Kidney capillary endothelial cell (primary cell): ENCODE measurements around the gene SQOR.

ENCODE experiments used
- DNase-seq: peaks from one replicate; pipeline ENCODE4 v3.0.0-alpha.2; 2018; ENCODE audit warnings: low spot score

SQOR gene

GRCh38 chr15:45634432-45635190 is at the start of gene SQOR:
Gene SQOR (plus strand): TSS chr15:45635029. CDS start chr15:45658924, 23,895 bp downstream.
- peak; percentile 50 for DNase-seq

- DNase-seq, result no peak
Measured at GRCh38 chr15:45585069-45585791, 49.6 kb upstream of the SQOR start.

- DNase-seq, result no peak
Measured at GRCh38 chr15:45586125-45586524, 48.7 kb upstream of the SQOR start.

- DNase-seq, result no peak
Measured at GRCh38 chr15:45586601-45587094, 48.2 kb upstream of the SQOR start.

DNA sequence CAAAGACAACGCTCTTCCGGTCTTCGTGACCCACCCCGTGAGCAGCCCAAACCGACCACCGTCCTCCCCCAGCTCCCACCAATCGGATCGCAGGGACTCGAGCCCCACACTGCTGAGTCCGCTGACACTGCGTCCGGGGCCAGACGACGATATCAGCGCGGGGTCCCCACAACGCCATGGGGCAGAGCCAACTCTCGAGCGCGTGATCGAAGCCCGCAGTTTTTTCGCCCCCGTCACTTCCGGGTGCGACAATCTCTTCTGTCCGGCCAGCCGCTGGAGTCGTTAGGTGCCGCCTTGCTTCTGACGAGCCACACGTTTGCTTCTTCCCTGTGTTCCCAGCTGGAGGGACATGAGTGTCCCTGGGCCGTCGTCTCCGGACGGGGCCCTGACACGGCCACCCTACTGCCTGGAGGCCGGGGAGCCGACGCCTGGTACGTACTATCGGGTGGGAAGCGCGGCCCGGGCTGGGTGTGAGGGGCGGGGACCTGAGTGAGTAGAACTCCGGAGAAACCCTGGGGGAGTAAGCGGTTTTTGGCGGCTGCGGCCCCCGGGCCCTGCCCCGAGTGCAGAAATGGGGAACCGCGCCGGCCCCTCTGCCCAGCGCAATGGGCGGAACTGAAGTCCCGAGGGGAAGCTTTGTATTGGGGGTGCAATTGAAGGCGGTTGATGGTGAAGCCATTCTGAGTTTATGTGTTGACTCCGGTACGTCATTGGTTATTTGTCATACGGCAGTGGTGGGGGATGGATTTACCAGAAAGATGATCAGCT is 47.5 kb upstream of the SQOR start, which contains the start of gene BLOC1S6:
TSS of gene BLOC1S6 (plus strand) at position 285 of the 768 bp plus-strand sequence. CDS start at position 350, 65 bp downstream.
- DNase-seq, result peak; percentile 84

GRCh38 chr15:45587863-45588170 is 47.0 kb upstream of the SQOR start:
- DNase-seq, result no peak

DNA sequence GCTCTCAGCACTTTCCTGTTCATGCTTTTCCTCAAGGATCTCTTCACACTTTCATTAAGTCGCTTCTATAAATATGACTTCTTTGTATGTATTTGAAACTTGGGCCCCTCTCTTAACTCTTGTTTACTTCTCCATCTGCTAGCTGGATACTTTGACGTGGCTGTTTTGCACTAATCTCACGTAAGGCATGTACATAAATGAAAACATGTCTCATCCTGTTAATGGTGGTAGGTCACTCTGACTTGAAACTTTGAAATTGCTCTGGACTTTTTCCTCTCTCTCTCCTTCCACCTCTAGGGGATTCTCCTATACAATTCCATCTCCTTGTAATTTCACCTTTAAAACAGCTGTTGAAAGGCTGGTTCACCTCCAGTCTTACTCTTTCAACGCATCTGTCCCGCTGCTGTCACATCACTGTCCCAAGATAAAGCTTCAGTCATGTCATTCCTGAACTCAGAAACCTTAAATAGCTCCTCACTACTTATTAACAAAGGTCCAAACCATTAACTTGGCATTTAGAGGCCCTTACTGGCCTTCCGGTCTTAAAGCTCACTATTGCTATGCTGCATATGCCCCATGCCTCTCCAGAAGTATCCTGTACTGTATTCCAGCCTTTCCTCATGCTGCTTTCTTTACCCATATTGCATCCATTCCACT is 46.5 kb upstream of the SQOR start:
- no peak for DNase-seq

DNA sequence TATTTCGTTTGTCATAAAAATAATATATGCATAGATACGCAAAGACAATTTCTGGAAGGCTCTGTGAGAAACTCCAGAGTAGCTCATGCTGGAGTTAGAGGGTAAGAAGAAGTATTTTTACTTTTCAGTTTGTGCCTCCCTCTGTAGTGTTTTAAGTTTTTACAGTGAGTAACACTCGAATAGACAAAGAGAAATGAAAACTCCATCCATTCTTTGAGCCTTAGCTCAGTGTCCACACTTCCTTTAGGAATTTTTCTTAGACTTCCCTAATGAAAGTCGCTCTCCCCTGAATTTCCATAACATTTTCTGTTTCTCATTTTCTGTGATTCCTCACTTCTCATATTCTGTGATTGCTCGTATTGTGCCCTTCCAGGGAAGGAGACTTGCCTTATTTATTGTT is 45.6 kb upstream of the SQOR start:
- no peak for DNase-seq

DNA sequence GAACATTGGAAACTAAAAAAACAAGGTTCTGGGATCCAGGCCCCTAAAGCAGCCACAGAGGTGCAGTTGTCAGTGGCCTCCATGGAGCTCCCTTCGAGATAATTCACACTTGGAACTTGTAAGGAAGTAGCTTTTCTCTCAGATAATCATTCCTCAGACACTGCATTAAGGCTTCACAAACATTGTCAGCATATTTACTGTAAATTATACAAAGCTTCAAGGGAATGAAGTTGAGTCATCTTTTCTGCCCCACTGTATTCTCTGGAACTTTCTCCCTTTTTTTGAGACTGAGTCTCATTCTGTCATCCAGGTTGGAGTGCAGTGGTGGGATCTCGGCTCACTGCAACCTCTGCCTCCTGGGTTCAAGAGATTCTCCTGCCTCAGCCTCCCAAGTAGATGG is 40.5 kb upstream of the SQOR start:
- no peak for DNase-seq

DNA sequence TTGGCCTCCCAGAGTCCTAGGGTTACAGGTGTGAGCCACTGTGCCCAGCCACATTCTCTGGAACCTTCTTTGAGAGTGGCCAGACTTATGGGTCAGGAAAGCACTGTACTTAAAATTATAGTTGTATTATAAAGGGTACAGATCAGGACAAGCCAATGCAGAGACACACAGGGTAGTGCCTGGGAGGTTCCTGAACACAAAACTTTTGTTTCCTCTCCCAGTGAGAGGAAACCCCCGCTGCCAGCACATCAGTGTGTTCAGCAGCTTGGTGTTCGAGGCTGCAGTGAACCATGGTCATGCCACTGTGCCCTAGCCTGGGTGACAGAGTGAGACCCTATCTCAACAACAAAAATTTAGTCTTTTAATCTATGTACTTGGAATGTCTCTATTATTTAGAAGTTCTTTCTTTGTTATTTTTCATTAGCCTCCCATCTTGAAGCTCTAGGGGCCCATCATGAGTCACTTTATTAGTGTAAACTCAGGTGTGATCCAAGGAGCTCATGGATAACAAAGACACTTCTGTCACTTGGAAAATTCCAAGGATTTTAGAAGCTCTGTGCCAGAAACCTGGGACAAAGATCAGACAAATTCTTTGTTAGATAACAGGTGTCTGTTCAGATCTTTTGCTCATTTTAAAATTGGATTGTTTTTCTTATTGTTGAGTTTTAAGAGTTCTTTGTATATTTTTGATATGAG is 39.8 kb upstream of the SQOR start:
- no peak for DNase-seq

DNA sequence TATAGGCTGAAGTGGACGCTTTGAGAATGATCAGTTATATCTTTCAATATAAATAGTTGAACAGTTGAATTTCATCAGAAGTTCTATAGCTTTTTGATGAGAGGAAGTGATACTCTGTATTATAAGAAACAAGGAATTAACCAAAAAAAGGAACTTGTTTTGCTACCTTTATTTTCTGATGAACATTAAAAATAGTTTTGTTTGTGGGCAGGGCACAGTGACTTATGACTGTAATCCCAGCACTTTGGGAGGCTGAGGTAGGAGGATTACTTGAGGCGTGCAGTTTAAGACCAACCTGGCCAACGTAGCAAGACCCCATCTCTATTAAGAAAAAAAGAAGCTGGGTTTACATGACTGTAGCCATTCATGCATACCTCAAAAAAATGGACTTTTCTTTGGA is 30.9 kb upstream of the SQOR start:
- DNase-seq, result no peak

- DNase-seq, result no peak
Measured at GRCh38 chr15:45604326-45604725, 30.5 kb upstream of the SQOR start.

GRCh38 chr15:45606413-45606812 is 28.4 kb upstream of the SQOR start:
- DNase-seq, result no peak

- DNase-seq, result no peak
Measured at GRCh38 chr15:45606841-45607240, 28.0 kb upstream of the SQOR start.

GRCh38 chr15:45611305-45611704 is 23.5 kb upstream of the SQOR start:
- DNase-seq, result no peak

- DNase-seq, result peak; percentile 70
Measured at GRCh38 chr15:45612790-45613415, 21.9 kb upstream of the SQOR start.

DNA sequence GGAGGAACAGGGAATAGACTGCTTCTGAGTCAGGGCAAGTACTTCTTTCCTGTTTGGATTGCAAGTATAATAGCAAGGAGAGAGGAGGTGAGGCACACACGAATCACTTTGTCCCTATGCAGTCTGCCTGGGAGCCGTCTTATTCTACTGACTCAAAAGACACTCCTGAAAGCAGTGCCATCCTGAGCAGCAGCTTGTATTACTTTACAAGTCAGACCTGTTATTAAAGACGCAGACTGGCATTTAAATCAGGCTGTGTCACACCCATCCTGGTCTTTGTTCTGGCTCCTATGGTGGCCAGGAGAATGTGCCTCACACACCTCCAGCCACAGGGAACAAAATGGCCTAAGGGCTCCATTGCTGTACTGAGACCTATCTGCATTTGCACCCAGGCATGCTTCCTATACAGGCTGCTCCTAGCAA is 17.9 kb upstream of the SQOR start:
- peak; percentile 44 for DNase-seq

GRCh38 chr15:45618813-45619212 is 16.0 kb upstream of the SQOR start:
- no peak for DNase-seq

GRCh38 chr15:45628136-45628535 is 6.7 kb upstream of the SQOR start:
- no peak for DNase-seq

DNA sequence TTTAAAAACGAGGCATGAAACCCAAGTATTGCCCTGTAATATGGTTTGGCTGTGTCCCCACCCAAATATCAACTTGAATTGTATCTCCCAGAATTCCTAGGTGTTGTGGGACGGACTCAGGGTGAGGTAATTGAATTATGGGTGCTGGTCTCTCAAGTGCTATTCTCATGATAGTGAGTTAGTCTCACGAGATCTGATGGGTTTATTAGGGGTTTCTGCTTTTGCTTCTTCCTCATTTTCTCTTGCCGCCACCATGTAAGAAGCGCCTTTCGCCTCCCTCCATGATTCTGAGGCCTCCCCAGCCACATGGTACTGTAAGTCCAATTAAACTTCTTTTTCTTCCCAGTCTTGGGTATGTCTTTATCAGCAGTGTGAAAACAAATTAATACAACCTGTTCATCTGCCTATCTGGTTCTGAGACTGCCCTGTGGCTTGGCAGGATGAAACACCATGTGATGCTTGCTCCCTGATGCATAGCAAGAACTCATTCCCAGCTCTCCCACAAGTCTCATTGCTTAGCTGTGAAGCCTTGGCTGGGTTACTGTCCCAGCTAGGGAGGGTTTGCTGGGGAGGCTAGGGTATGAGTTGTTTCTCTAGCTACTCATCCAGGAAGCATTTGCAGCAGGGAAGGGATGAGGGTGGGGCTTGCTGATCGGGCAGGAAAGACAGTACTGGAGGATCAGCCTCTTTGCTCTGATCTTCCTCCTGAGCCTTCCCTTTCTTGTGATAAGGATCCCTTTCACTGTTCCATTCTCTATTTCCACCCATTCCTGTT is 3.7 kb upstream of the SQOR start:
- no peak for DNase-seq
